ENCODE measurements around the gene ASB6. TPM values are rescaled to one million over a fixed set of nuclear protein-coding genes. Genes with fewer than 3 reads are reported as not detected.
A peak's percentile ranks its signal among the peaks of the same experiment; 100 is the strongest.
"Not testable (repeated sequence)": the region's sequence is repeated elsewhere in the genome, so short reads cannot be mapped to it uniquely, and the experiment has no call there.

ASB6 gene
- polyA plus RNA-seq, 10 donors: 10.6 to 13.8 (median 11.9) TPM

- DNase-seq: peak in 1 of 3 donors; percentile 87
Measured at GRCh38 chr9:129609486-129610212, 32.3 kb downstream of the ASB6 start.

DNA sequence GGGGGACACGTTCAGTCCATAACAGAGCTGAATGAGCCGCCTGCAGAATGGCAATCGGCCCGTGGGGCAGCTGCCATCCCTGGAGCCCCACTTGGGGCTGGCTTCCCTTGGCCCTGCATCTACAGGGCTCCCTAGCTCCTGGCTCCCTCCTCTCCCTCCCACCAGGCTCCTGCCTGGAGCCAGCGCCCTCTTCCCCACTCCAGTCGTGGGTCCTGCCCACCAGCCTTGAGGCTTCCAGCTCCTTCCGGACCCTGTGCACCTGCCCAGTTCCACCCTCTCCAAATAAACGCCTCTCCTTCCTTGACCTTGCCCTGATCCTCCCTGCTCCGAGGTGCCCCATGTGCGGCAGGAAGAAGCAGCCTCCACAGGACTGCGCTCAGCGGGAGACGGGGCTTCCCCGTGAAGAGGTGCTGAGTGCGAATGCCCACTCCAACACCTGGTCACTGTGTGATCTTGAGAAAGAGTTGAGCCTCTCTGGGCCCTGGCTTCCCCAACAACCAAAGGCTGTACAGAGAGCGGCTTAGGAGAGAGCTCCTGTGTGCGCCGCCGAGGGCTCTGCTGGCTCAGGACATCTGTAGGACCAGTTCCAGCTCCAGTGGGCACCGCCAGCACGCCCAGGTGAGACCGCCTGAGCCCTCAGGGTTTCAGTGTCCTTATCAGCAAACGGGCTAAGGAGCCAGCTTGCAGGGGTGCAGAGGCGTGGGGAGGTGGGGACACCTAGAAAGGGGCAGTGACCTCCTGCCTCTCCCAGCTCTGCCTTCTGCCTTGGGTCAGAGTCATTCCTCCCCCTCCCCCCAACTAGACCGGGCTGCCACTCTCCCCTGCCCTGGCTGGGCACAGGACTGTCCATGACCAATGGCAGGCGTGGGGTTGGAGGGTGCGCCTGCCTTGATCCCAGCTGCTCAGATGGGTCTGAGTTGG is 33.1 kb downstream of the ASB6 start:
- DNase-seq: no peak

GRCh38 chr9:129607027-129607387 is 34.9 kb downstream of the ASB6 start:
- peak in 1 of 3 donors; percentile 54 for DNase-seq

GRCh38 chr9:129606161-129607026 is 35.6 kb downstream of the ASB6 start:
- DNase-seq: peak in 1 of 3 donors; percentile 83

- no peak for DNase-seq
Measured at GRCh38 chr9:129604766-129605163, 37.2 kb downstream of the ASB6 start.

DNA sequence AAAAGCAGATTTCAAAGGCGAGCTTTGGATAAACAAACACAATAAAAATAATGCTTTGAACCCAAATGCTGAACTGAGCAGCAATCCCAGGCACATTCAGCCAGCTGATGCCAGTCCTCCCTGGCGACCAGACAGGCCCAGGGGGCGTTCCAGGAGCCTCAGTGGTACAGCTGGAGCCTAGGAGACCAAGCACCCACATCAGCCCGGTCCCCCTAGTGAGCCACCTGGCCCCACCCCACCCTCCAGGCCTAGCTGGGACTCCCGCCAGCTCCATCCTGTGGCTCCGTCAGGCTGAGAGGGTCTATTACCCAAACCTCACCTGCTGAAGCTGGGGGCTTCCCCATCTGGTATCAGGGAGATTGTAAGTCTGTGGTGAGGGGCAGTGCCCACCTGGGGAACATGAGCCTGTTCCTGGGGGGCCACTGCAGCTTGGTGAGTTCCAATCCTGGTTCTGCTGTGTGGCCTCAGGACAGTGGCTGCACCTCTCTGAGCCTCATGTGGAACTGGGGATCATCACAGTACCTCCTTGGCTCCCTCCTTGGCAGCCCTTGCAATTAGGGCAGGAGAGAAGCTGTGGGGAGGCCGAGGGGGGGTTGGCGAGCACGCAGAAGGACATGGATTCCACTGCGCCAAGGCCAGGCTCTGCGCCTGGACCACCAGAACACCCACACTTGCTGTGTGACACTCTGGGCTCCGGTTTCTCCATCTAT is 37.7 kb downstream of the ASB6 start:
- no peak for DNase-seq

DNA sequence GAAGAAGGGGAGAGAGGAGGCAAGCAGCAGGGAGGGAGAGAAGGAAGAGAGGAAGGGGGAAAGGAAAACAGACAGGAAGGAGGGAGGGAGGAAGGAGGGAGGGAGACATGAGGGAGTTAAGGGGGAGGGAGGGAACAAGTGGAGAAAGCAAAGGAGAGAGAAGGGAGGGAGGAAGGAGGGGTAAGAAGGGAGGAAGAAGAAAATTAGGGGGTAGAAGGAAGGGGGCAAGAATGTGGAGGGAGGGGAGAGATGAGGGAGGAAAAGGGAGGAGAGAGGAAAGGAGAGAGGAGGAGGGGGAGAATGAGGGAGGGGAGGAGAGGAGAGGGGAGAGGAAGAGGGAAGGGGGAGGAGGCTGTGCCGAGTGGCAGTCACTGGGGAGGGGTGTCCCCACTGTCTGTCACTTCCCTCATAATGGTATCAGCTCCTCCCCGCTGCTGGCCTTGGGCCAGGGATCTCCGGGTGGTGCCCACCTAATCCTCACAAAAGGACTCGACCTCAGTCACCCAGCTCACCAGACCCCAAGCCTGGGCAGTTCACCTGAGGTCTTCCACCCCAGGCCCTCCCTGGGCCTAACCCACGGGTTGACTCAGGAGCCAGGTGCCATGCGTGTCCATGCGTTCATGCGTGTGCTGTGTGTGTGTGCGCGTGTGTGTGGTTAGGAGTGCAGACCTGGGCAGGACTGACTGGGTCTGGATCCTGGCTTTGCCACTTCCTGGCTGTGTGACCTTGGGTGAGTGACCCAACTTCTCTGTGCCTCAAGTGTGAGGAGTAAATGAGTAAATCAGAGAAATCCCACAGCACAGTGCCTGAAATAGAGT is 39.1 kb downstream of the ASB6 start:
- DNase-seq: peak in 1 of 3 donors; percentile 58

DNA sequence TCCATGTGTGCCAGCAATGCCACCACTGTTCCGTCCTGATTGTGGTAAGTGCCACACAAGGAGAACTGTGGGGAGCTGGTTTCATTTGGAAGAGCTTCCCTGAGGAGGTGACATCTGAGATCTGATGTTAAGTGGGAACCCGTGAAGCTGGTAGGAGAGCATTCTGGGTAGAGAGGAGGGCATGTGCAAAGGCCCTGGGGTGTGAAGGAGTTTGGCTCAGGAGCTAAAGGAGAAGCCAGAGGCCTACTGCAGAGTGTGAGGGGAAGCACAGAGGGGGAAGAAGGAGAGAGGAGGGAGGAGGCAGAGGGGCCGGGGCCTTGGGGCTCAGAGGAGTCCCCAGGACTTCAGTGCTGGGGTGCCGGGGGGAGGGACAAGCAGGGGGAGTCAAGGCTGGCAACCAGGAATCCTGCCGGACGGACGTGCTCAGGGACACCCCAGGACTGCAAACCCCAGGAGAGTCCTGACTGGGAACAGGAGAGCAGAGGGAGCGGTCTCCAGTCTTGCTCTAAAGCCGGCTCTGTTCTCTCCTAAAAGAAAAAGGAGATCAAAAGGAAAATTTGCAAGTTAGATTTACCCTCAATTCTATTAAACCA is 40.8 kb downstream of the ASB6 start:
- no peak for DNase-seq

- no peak for DNase-seq
Measured at GRCh38 chr9:129598089-129598596, 43.8 kb downstream of the ASB6 start.

DNA sequence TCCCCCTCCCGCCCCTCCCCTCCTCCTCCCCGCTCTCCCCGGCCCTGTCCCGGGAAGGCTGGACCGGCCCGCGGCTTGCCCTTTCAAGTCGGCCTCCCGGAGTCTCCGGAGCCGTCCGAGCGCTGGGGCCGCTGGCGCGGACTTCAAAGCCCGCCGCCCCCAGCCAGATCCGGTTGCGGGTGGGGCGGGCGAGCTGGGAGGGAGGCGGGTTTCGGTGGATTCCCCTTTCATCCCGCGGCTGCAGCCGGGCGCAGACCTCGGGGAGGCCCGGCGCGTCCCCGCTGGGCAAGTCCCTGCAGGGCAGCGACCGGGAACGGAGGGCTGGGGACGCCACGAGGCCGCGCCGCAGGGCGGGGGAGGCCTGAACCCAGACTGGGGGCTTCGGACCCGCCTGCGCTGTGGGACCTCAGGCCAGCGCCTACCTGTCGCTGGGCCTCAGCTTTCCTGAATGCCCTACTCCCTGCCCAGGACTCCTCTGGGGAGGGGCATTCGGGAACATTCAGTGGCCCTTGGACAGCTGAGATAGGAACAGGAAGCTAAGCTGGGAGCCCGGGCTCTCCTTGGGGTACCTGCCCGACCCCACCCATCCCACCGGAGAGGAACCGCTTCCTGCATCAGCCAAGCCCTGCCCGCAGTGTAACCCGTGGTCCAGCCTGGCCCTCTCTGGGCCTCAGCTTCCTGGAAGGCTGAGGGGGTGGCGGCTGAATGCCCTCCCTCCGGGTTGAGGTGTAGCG is 44.4 kb downstream of the ASB6 start:
- peak; percentile 48 to 80 (median 61) for DNase-seq

GRCh38 chr9:129596541-129597331 is 45.2 kb downstream of the ASB6 start:
- peak; percentile 55 to 85 (median 69) for DNase-seq

GRCh38 chr9:129595903-129596540 is 45.9 kb downstream of the ASB6 start:
- DNase-seq: no peak

GRCh38 chr9:129595311-129595741 is 46.6 kb downstream of the ASB6 start:
- DNase-seq: peak in 2 of 3 donors; percentile 41 to 55

DNA sequence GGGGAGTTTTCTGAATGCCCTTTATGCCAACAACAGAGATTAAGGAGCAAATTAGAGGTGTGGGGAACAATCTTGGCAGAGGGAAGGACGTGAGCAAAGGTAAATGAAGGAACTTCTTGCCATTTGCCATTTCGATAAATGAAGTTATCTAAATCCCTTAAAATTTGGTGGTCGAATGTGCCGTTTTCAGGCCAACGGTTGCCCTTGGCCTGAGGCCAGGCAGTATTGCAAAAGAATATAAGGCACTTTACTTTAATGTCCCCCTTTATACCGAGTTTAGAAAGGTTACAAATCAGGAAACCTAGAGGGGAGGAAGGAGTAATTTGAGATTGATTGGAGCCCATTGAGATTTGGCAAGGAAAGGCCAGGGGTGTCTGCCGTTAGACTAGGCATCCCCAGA is 47.3 kb downstream of the ASB6 start:
- DNase-seq: no peak

DNA sequence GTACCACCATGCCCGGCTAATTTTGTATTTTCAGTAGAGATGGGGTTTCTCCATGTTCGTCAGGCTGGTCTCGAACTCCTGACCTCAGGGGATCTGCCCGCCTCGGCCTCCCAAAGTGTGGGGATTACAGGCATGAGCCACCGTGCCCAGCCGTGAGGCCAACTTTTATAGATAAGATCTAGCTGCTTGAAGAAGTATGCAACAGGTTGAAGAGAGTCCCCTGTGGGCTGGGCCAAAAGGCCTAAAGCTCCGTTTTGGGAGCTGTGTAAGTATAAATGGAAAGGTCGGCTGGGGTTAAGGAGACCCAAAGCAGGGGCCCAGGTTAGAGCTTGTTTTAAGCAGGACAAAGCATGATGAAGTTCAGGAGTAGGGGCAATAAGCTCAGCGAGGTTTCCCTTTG is 49.2 kb downstream of the ASB6 start:
- not testable (repeated sequence) for DNase-seq

GRCh38 chr9:129591916-129592315 is 50.0 kb downstream of the ASB6 start:
- DNase-seq: no peak

DNA sequence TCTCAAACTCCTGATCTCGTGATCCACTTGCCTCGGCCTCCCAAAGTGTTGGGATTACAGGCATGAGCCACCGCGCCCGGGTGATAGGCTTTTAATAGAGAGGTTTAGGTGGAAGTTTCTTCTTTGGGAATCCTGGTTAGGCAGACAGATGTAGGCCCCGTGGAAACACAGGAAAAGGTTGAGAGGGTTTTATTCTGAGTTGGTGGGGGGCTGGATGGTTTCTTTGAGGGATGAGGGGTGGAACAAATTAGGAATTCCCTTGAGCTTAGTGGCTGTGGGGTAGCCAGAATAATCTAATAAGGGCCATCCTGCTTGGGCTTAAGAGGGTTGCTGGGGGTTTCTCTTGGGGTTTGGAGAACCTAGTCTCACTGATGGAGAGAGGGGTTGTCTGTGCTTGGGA is 51.5 kb downstream of the ASB6 start:
- no peak for DNase-seq

All from muscle of back (tissue), 11 donors.